CD4-positive, alpha-beta T cell treated with Interleukin-17A for 1 hour (primary cell): Measurements from ENCODE around the gene DNAJC3.
"Not testable (repeated sequence)": the region's sequence is repeated elsewhere in the genome, so short reads cannot be mapped to it uniquely, and the experiment has no call there.

Source experiments
- DNase-seq: peaks from one replicate; pipeline ENCODE4 v3.0.0-alpha.2; 2020

Gene DNAJC3

GRCh38 chr13:95784161-95784899, 107.4 kb downstream of the DNAJC3 start:
- DNase-seq = no peak

GRCh38 chr13:95784900-95785290, 108.0 kb downstream of the DNAJC3 start:
- DNase-seq = no peak

GRCh38 chr13:95787356-95788099, 110.6 kb downstream of the DNAJC3 start:
- no peak for DNase-seq

- no peak for DNase-seq
Observed at GRCh38 chr13:95788100-95788463, 111.1 kb downstream of the DNAJC3 start.

GRCh38 chr13:95789315-95789714, 112.4 kb downstream of the DNAJC3 start:
- not testable (repeated sequence) for DNase-seq

GRCh38 chr13:95791084-95791722, 114.3 kb downstream of the DNAJC3 start:
- DNase-seq = no peak

- DNase-seq = no peak
Observed at GRCh38 chr13:95793018-95793555, 116.1 kb downstream of the DNAJC3 start.

- no peak for DNase-seq
Observed at GRCh38 chr13:95793781-95794180, 116.8 kb downstream of the DNAJC3 start.

GRCh38 chr13:95797016-95797415, 120.1 kb downstream of the DNAJC3 start:
- DNase-seq = no peak

- DNase-seq = no peak
Observed at GRCh38 chr13:95800436-95800835, 123.5 kb downstream of the DNAJC3 start.

- no peak for DNase-seq
Observed at GRCh38 chr13:95801825-95802224, 124.9 kb downstream of the DNAJC3 start.

- DNase-seq = no peak
Observed at GRCh38 chr13:95805921-95806320, 129.0 kb downstream of the DNAJC3 start.

- DNase-seq = no peak
Observed at GRCh38 chr13:95809429-95809828, 132.5 kb downstream of the DNAJC3 start.

- DNase-seq = no peak
Observed at GRCh38 chr13:95813139-95813538, 136.2 kb downstream of the DNAJC3 start.

- no peak for DNase-seq
Observed at GRCh38 chr13:95814495-95814894, 137.6 kb downstream of the DNAJC3 start.

GRCh38 chr13:95822303-95822702, 145.4 kb downstream of the DNAJC3 start:
- DNase-seq = no peak

GRCh38 chr13:95833126-95833525, 156.2 kb downstream of the DNAJC3 start:
- DNase-seq = no peak

GRCh38 chr13:95833719-95834118, 156.8 kb downstream of the DNAJC3 start:
- DNase-seq = no peak

- peak; percentile 71 for DNase-seq
Observed at GRCh38 chr13:95834134-95834765, 157.3 kb downstream of the DNAJC3 start.

GRCh38 chr13:95841894-95842293, 165.0 kb downstream of the DNAJC3 start:
- DNase-seq = no peak

- no peak for DNase-seq
Observed at GRCh38 chr13:95842898-95843297, 166.0 kb downstream of the DNAJC3 start.
